Gastroesophageal sphincter (tissue), 3 donors: Measurements from ENCODE around the gene KLHL8.

Experiments
- POLR2A ChIP-seq, 2 donors: fragments of 450-650 bp; IDR thresholded peaks; one replicate each; pipeline ENCODE4 v1.6.1; 2017; ENCODE audit warnings: antibody characterized with exemption in 2 of 2, mild to moderate bottlenecking in 2 of 2, moderate library complexity in 1 of 2
- TF ChIP-seq, protein P1 (sequence below), 4 experiments: fragments of 200-600 bp in 2 of 4; fragments of 450-650 bp in 2 of 4; sonication (generic) in 1 of 4; IDR thresholded peaks; one replicate each; pipeline ENCODE4 v1.5.1; 2017 to 2019; ENCODE audit warnings: antibody characterized with exemption in 4 of 4, mild to moderate bottlenecking in 2 of 4, moderate library complexity in 2 of 4

DNA sequence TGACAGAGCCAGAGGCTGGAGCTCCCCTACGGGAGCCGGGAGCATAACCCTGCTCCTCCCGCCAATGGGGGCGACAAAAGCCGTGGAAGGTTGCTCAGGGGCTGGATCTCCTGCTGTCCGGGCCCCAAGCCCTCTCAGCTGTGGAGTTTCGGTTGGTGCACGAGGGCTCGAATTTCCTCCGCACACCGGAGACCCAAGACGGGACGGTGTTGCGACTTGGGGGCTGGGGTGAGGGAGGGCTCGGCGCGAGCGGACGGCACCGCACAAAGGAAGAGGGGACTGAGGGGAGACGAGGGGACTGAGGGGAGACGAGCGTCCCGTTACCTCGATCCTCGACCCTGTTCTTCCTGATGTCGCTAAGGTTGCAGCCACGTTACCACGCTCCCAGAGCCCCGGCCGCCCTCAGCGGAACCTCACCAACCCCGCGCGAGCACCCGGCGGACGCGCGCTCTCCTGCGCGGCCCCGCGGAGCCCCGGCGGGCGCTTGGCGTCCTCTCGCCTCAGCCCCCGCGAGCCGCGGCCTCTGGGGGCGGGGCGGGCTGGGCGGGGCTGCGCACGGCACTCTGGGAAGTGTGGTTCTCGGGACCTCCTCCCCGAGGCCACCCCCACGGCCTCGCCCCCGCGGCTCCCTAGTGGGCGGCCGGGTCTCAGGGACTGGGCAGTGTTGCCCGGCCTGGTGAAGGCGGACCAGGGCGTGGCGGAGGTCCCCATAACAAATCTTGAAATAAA lies at the start of gene KLHL8:
- TF ChIP-seq, protein P1, sequence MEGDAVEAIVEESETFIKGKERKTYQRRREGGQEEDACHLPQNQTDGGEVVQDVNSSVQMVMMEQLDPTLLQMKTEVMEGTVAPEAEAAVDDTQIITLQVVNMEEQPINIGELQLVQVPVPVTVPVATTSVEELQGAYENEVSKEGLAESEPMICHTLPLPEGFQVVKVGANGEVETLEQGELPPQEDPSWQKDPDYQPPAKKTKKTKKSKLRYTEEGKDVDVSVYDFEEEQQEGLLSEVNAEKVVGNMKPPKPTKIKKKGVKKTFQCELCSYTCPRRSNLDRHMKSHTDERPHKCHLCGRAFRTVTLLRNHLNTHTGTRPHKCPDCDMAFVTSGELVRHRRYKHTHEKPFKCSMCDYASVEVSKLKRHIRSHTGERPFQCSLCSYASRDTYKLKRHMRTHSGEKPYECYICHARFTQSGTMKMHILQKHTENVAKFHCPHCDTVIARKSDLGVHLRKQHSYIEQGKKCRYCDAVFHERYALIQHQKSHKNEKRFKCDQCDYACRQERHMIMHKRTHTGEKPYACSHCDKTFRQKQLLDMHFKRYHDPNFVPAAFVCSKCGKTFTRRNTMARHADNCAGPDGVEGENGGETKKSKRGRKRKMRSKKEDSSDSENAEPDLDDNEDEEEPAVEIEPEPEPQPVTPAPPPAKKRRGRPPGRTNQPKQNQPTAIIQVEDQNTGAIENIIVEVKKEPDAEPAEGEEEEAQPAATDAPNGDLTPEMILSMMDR (IDR thresholded peaks at IDR 0.05) = peak in 1 of 4 experiments; percentile 40
- TF ChIP-seq POLR2A (IDR thresholded peaks at IDR 0.05) = peak; percentile 70 to 80
